ENCODE data around the gene FBN1.

- TF ChIP-seq CTCF (IDR thresholded peaks at IDR 0.05) (no peak), POLR2AphosphoS5 (IDR thresholded peaks at IDR 0.05) (no peak), POLR2A (IDR thresholded peaks at IDR 0.05) (no peak)
These were observed 253.6 kb downstream of the FBN1 start for GRCh38 chr15:48391950-48392349.

Measured in sigmoid colon (tissue), 4 donors.